HG03039 (cell line): ENCODE measurements around the gene TTC22.

ENCODE experiments used
- ATAC-seq: cut with Tn5 transposase; IDR thresholded peaks from one replicate; pipeline ENCODE4 v1.9.1; 2021; ENCODE audit warnings: mild to moderate bottlenecking, moderate library complexity; ENCODE audit not compliant: unreplicated experiment

The TTC22 gene

GRCh38 chr1:54754486-54755285 lies 46.4 kb downstream of the TTC22 start:
- ATAC-seq: no peak

GRCh38 chr1:54754045-54754444 lies 47.1 kb downstream of the TTC22 start:
- no peak for ATAC-seq

- ATAC-seq: no peak
These were observed 49.7 kb downstream of the TTC22 start for GRCh38 chr1:54751426-54751825.

- ATAC-seq: no peak
These were observed 50.5 kb downstream of the TTC22 start for GRCh38 chr1:54750596-54750995.

- no peak for ATAC-seq
These were observed 52.9 kb downstream of the TTC22 start for GRCh38 chr1:54748094-54748835.

GRCh38 chr1:54745864-54746263 lies 55.3 kb downstream of the TTC22 start:
- no peak for ATAC-seq

GRCh38 chr1:54745274-54745673 lies 55.8 kb downstream of the TTC22 start:
- ATAC-seq: no peak

- ATAC-seq: no peak
These were observed 56.4 kb downstream of the TTC22 start for GRCh38 chr1:54744696-54745095.

- ATAC-seq: no peak
These were observed 57.5 kb downstream of the TTC22 start for GRCh38 chr1:54743416-54744226.

- no peak for ATAC-seq
These were observed 58.8 kb downstream of the TTC22 start for GRCh38 chr1:54742282-54742681.

- no peak for ATAC-seq
These were observed 59.6 kb downstream of the TTC22 start for GRCh38 chr1:54741531-54741930.

GRCh38 chr1:54738244-54738643 lies 62.9 kb downstream of the TTC22 start:
- no peak for ATAC-seq

GRCh38 chr1:54736685-54737084 lies 64.4 kb downstream of the TTC22 start:
- no peak for ATAC-seq
